Muscle of back (tissue), 11 donors: Measurements from ENCODE around the gene ZMIZ1. TPM values are rescaled to one million over a fixed set of nuclear protein-coding genes. Genes with fewer than 3 reads are reported as not detected.

Experiments
- DNase-seq, 3 donors: peaks; one replicate each; pipeline versions ENCODE4 v3.0.0 to v3.0.0-alpha.2; 2013
- polyA plus RNA-seq, 10 donors: library from polyadenylated mRNA; unstranded; fragments of 120-200 nt; gene quantifications; one replicate each; pipeline ENCODE4 v1.2.1, GENCODE V29; 2013; ENCODE audit not compliant: insufficient read length in 10 of 10

Gene ZMIZ1
- polyA plus RNA-seq, 10 donors: 27.1 to 52.0 (median 35.3) TPM

DNA sequence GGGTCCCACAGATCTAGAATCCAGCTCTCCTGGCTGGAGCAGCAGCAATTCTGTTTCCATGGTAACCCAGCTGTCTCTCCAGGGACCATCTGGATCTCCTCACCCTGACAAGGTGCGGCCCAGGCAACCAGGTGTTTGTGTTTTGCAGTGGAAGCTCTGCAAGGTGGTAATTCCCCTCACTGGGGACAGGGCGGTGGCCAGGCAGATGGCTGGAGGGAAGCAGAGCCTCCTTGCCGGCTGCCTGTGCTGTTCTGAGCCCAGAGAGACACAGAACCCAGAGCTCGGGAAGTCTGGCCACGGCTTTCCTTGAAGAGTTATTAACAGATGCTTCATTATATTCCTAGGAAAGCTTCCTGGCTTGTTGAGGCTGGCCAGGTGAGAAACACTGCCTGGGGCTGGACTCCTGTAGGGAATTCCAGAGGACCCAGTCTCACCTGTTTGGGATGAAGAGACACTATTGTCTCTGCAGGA is 160.3 kb downstream of the ZMIZ1 start:
- DNase-seq: peak in 1 of 3 donors; percentile 58

DNA sequence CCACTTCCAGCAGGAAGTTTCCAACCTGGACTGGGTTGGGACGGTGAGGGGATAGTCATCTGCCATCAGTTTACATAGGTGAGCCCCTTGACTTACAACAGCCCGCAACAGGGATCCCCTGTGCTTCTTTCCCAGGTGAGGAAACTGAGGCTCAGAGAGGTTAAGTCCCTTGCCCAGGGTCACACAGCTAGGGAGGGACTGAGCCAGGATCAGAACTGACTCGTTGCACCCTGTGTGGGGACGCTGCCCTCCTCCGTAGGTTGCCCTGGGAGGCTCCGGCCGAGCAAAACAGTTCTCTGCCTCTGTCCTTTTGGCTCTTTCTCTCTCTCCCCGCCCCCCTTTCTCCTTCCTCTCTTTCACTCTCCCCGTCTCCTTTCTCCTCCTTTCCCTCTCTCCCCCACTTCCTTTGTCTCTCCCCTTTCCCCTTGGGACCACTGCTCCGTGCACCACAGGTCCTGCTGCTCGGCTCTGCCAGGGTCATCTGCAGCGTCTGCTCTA is 161.1 kb downstream of the ZMIZ1 start:
- DNase-seq: no peak

DNA sequence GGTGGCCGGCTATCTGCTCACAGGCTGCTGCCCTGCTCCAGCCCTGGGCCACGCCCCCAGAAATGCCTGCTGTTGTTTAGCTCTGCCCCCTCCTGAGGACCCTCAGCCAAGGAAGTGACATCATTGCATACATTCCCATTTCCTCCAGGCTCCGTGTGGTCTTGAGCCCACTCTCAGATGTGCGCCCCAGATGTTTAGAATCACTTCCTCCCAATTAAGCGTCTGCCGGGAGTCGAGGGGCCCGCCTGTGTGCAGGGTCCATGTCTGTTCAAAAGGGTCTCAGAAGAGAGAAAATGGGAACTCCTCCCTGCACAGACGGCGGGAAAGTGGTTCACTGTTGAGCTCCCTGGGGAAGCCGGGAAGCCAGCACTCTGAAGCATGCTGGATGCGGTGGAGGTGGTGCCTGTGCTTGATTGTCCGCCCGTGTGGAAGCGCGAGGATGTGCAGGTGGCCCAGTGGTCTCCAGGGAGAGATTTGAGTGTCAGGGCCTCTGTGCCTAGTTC is 161.6 kb downstream of the ZMIZ1 start:
- peak in 2 of 3 donors; percentile 78 to 95 for DNase-seq

DNA sequence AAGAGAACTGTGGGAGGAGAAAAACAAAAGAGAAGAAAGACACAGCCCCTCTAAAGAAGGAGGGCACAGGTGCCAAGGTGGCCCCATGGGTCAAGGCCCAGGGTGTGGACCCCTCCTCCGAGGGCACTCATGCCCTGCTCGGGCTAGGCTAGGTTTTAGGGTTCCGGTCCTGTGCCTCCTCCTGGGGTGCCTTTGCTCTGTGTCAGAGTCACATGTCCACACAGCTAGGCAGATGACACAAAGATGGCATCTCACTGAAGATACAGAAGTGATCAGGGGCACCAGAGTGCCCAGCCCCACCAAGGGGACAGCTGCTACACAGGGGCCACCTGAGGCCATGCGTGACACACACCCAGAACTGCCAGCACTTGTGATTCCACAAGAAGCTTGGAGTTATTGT is 162.1 kb downstream of the ZMIZ1 start:
- no peak for DNase-seq

DNA sequence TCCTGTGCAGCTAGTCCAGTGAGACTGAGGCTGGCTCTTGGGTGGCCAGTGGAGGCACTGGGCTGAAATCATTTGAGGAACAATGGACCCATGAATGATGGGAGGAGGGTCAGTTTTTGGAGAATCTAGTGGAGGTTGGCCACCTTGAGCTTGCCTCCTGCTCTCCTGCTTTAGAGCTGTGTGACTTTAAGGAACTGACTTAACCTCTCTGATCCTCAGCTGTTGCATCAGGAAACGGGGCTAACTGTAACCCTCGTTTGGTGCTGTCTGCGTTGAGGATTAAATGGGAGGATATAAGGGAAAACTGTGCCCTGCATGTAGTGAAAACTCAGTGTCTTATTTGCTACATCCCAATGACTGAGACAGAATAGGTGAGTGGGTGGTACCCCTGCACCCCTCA is 163.1 kb downstream of the ZMIZ1 start:
- DNase-seq: no peak

DNA sequence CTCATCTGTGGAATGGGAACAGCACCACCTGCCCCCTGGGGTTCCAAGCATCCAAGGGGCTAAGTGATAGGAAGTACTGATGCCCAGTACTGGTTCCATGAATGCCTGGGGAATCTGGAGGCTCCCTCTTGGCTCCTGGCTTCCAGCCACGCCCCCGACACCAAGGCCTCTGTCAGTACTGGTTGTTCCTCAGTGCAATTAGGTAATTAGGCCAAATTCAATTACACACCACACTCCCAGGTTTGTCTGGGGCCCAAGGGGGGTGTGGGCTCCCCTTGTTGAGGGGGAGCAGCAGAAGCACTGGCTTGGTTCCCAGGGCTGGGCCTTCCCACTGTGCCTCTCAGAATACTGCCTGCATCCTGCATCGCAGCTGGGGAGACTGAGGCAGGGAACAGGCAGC is 164.1 kb downstream of the ZMIZ1 start:
- DNase-seq: no peak

DNA sequence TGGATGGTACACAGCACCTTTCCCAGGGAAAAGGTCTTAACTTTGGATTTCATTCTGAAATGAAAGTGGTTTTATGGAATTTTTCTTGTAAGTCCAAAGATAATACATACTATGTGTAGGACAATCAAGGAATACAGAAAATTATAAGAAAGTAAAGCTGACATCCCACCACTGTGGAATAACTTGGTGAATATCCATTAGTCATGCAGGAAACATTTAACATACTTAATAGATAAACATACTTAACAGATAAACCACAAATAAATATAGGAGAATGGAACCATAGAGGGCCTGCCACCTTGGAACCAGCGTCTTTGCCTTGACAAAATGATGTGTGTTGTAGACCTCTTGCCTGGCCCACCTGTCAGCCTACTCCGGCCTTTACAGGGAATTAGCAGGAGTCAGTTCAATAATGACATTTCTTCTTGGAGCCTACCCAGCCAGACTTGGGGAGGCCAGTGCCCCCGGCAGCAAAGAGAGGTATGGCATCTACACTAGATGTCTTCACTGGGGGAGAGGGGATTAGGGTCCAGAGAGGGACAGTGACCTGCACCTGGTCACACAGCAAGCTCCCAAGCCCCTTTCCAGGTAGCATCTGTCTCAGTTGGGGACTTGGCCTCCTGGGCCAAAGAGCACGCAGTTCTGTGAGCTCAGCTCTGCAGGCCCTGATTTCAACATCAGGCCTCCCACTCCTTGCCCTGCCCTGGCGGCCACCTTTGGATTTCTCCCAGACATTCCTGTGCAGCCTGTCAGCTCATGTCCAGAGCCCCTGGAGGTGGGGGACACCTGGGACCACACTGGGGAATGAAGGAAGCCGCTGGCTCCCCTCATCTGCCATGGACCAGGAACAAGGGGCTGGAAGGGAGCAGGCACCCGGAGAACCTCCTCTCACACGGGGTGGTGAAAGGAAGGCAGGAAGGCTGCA is 165.9 kb downstream of the ZMIZ1 start:
- no peak for DNase-seq

DNA sequence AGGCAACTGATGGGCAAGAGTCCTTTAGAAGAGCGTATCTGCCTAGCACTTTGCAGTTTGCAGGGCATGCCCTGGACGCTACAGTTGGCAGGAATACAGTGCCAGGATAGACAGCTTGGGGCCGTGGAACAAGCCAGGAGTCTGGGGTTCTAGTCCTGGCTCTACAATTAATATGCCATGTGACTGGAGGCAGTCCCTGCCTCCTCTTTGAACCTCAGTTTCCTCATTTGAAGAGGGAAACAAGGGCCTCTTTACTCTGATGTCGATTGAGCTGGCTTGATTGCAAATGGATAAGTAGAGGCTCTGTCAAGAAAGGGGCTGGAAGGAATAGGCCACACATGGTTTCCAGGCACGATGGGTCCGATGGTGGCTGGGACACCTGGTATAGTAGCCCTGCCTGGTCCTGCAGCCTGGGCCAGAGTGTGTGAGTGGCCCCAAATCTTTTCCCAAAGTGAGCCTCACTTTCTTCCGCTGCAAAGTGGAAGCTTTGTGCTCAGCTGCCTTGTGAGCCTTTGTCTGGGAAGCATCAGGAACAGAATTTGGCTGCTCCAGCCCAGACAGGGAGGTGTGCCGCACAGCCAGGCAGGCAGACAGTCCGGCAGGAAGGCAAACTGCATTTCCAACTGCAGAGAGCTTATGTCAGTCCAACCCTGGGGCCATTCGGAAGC is 167.1 kb downstream of the ZMIZ1 start:
- no peak for DNase-seq

DNA sequence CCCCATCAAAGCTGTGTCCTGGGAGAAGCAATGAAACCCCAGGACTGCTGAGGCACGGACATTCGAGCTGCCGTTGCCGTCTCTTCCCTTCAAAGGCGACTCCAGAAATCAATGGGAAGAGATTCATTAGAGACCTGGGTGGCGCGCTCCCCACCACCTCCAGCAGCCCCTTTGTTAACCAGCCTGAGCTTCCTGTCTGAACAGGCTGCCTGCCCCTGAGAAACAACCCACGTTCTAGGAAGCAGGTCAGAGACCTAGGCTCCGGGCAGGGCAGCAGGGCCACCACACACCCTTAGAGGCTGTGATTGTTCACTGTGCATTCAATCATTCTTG is 167.6 kb downstream of the ZMIZ1 start:
- no peak for DNase-seq

DNA sequence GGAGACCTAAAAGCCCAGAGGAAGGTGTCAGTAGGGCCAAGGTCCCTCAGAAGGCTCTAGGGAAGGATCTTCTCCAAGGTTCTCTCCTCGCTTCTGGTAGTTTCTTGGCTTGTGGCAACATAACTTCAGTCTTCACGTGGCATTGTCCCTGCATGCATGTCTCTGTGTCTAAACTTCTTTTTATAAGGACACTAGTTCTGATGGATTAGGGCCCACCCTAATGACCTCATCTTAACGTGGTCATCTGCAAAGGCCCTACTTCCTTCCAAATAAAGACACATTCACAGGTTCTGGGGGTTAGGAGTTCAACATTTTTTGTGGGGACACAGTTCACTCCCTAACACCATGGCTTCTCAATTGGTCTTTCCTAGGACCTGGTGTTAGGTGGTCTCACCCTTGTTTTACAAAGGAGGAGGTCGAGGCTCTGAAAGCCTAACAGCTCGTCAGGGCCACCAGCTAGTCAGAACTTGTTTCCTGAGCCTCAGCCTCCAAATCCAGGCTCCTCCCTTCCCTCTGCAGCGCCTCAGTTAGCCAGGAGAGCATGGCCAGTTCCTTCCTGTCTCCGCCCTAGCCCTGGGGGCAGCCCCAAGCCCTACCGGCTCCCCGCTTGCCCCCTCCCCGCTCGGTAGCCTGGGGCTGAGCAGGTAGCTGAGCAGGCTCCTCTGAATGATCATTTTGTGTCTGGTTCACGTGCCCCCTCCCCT is 168.8 kb downstream of the ZMIZ1 start:
- no peak for DNase-seq

DNA sequence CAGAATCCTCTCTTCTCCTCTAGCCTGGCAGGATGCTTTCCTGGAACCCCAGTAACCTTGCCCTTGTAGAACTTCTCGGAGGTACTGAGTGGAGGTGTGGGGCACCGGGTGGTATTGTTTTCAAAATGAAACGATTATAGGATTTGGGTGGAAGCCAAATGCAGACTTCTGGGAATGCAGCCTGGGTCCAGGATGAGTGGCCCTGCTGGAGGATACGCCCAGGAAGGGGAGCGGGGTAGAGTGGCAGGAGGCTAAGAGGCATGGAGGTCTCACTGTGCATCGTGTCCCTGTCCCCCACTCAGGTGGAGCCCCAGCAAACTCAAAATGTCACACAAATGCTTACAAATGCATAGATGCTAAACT is 169.4 kb downstream of the ZMIZ1 start:
- no peak for DNase-seq

DNA sequence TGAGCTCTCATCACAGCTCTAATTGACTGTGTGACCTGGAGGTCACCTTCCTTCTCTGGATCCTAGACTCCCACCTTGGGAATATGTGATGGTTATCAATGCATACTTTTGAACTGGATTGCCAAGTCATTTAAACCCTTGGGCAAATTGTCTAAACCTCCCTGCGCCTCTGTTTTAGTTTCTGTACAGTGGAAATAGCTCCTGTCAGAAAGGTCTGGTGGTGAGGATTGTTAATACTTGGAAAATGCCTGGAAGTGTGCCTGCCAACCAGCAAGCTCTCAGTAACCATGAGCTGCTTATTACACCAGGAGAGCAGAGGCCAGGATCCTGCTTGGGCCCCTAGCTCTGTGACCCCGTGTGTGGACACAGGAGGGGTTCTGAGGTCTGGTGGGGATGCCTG is 169.8 kb downstream of the ZMIZ1 start:
- DNase-seq: no peak

DNA sequence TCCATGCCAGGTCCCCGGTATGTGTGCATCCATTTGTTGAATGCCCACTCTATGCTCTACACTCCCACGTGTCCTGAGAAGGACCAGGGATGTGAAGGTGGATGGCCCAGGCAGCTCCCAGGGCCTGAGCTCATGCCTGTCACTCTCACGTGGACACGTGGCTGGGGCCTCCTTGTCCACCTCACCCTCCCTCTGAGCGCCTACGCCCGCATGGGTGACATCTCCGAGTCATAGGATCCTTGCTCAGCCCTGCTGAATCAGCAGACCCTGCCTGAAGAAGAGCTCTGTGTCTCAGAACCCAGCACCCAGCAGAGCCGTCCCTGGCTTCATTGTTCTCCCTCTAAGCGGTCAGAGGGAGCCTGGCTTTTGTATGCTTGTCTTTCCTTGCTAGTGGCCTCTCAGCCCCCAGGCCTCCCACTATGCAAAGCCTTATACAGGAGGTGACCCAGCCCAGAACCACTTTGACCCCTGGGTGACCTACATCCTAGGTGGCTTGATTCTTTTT is 170.6 kb downstream of the ZMIZ1 start:
- no peak for DNase-seq

DNA sequence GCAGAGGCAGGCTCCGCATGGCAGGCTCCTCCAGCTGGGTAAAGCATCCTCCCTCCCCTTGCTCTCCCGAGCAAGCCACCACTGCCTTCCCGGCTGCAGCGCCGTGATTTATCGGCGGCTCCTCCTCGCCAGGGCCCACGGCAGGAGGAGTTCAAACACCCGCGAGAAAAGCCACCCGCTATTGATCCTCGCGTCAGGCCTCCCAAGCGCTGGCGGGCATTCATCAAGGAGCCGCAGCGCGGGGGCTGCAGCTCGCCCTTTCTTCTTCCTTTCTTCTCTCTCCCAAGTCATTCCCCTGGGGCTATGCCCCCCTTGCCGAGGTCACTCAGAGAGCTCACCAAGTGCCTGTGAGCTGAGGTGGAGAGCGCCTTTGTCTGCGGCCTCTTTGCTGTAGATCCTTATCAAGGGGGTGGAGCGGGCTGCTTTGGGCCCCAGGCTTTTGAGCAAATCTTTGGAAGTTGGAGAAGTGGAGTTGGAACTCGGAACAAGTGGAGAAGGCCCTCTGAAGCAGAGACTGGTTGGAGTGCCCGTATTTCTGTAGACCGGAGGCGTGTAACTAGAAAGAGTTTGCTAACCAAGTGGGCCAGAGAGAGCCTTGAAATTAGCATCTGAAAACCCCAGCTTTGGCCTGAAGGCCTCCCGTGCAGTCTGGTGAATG is 171.3 kb downstream of the ZMIZ1 start:
- no peak for DNase-seq

DNA sequence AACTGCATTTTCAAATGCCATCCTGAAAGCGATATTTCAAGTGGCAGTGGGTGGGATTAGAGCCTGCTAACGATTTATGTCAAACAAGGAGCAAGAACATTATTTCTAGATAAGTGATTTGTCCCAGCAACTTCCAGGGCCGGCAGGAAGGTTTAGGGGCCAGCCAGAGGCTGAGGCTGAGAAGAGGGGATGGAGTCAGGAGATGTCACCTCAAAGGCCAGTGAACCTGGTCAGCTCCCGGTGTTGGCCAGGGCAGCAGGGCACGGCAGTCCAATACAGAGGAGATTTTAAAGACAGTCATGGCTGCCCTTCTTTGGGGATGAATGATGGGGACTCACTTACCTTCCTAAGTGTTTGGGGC is 172.8 kb downstream of the ZMIZ1 start:
- DNase-seq: no peak

DNA sequence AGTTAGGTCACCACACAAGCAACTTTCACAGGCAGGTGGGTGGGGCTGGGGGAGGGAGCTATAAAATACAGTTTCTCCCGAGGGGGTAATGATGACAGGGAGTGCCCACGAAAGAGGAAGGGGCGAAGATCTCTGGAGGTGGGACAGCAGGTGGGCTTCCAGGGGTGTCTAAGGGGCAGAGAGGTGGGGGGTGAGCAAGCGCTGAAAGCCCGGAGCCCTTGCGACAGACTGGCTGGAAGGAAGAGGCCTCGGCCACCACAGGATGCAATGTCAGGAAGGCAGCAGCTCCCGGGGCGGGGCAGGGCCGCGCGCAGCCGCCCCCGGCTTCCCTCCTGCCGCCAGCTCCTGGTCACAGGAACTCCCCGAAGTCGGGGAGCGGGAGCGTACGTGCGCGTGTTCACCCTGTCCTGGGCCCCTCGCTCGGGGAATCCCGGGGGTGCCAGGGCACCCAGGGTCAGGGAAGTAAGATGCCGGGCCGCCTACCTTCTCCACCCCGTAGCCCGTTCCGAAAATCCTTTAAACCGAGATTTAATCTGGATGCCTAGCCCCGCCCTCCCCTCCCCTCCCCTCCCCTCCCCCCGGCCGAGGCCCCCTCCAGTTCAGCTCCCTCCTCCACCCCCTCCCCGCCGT is 173.3 kb downstream of the ZMIZ1 start:
- DNase-seq: peak in 1 of 3 donors; percentile 81

DNA sequence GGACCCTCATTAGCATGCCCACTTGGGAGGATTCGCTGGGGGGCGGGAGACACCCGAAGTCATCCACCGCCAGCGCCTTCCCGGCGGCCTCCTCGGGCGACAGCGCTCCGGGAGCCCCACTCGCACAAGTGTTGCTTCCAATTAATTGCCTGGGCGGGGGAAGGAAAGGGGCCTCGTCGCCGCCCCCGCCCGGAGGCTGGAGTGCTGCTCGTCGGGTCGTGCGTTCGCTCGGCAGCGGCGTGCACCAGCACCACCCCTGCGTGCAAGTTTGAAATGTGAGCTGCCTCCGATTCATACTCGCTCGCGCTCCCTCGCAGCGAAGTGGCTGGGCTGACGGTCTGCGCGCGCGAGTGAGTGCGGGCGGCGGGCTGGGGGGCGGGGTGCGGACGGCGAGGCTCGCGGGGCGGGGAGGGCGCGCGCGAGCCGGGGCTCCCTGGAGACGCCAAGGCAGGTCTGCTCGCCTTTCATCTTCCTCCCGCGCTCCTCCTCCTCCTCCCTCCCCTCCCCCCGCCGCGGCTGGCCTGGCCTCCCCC is 173.9 kb downstream of the ZMIZ1 start:
- peak; percentile 75 to 91 (median 81) for DNase-seq

DNA sequence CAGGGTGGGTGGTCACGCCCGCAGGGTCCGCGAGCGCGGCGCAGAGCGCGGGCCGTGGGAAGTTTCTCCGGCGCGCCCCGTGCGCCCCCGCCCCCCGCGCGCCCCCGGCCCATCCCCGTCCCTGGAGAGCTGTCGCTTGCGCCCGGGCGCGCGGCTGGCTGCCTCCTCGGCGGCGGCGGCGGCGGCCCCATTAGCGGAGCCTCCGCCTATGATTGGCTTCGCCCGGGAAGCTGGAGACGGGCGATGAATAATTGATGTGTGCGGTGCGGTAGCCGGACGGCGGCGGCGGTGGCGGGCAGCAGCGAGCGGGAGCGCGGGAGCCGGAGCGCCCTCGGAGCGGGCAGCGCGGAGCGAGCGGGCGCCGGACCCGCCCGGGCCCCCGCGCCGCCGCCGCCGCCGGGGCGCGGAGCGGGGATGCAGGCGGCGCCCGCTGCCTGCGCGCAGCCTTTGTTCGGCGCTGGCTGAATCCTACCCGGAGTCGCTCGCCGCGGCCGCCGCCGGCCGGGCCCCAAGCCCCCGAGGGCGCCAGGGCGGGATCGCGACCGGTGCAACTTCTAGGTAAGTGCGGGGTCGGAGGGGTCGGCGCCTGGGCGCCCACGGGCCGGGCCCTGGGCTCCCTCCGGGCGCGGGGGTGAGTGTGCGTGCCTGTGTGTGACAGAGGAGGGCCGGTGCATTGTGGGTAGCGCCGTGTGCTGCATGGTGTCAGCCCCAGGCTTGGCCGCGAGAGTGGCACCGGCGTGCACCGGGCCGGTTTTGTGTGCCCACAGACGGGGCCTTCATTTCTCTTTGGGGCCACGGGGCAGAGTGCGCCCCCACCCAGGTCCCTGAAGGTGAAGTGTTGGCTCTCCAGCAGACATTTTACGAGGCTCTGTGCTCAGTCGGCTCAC is 174.7 kb downstream of the ZMIZ1 start:
- peak in 1 of 3 donors; percentile 75 for DNase-seq

DNA sequence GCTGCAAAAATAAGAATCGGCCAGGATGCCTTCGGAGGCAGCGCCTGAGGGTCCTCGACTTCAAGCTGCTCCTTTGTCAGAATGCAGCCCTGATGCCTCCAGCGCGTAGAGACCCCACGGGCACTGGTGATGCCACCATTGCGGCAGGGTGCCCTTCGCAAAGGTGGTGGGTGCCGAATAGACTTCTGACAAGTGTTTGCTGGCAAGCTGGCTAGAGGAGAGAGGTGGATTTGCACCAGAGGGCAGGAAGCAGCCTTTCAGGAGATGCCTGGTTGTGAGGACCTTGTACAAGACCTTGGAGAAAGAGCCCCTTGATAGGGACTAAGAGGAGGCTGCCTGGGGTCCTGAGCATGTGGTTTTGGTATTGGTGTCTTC is 175.3 kb downstream of the ZMIZ1 start:
- DNase-seq: no peak
